ENCODE measurements around the gene GRWD1.

The GRWD1 gene

GRCh38 chr19:48498595-48499311 is 53.0 kb downstream of the GRWD1 start:
- DNase-seq, result no peak

DNA sequence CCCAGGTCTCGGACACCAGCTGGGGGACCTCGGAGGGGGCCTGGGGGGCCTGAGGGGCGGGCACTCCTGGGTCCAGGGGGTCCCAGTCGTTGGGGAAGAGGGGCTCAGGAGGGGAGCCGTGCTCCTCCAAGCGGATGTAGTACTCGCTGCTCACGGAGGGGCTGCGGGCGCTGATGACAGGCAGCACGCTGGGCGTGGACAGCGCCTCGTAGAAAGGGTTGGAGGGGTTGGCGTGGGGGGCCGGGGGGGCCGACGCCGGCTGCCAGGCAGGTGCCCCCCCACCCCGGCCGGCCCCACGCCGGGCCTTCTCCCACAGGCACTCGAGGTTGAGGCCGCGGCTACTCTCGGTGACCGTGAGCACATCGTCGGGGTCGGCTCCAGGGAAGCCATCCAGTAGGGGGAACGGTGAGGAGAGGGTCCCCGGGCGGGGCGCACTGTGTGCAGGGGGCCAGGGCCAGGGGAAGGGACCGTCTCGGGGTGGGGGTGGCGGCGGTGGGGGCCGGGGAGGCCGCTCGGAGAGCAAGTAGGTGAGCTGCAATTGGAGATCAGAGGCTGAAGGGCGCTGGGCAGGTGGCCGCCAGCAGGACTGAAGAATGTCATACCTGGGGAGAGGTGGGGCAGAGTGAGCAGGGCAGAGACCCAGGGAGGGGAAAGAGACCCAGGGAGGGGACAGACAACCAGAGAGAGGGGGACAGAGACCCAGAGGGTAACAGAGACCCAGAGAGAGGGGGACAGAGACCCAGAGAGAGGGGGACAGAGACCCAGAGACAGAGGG is 53.7 kb downstream of the GRWD1 start:
- DNase-seq, result no peak

GRCh38 chr19:48500830-48501493 is 55.2 kb downstream of the GRWD1 start:
- no peak for DNase-seq

GRCh38 chr19:48501494-48502349 is 55.9 kb downstream of the GRWD1 start:
- peak; percentile 48 for DNase-seq

- DNase-seq, result no peak
These were observed 56.7 kb downstream of the GRWD1 start for GRCh38 chr19:48502350-48503018.

DNA sequence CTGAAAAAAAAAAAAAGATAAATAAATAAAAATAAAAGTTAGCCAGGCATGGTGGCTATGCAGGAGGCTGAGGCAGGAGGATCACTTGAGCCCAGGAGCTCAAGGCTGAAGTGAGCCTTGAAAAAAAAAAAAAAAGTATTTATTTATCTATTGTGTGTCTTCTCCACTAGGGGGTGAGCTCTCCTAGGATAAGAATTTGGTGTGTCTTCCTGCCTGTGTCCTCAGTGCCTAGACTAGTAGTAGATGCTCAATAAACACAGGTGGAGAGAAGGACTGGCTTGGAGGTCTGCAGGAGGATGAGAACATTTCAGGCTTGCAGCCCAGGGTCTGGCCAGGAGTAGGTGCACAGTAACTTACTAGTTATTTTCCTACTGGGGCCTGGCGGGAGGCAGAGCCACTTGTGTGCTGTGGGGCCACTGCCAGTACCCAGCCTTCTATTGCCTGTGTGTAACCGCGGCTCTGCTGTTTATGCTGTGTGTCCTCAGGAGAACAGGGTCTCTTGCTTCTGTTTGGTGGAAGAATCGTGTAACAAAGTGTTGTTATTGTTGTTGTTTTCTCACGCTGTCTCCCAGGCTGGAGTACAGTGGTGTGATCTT is 60.5 kb downstream of the GRWD1 start:
- peak; percentile 58 for DNase-seq
